GM23338 (cell line): ENCODE data around the gene ADSL. TPM values are rescaled to one million over a fixed set of nuclear protein-coding genes. Genes with fewer than 3 reads are reported as not detected.

Source experiments
- ATAC-seq: fragments of 200-7000 bp; cut with Tn5 transposase; 3 replicates; pipeline ENCODE4 v1.9.1; 2020
- DNase-seq: peaks from one replicate; pipeline ENCODE4 v3.0.0-alpha.2; 2015; ENCODE audit warnings: low spot score
- H2AFZ ChIP-seq: fragments of 200-600 bp; sonication (generic); 2 replicates; pipeline ENCODE4 v1.8.0; 2016; ENCODE audit warnings: antibody characterized with exemption, mild to moderate bottlenecking, moderate library complexity
- H3F3A ChIP-seq: fragments of 200-600 bp; sonication (generic); replicated peaks from 2 replicates; pipeline ENCODE4 v1.8.0; 2017; ENCODE audit warnings: antibody characterized with exemption, mixed run types, low read depth
- H3K27ac ChIP-seq: fragments of 200-600 bp; sonication (generic); 2 replicates; pipeline ENCODE4 v1.6.1; 2016; ENCODE audit warnings: low read depth
- H3K27me3 ChIP-seq: fragments of 200-600 bp; sonication (generic); 2 replicates; pipeline ENCODE4 v1.8.0; 2016; ENCODE audit warnings: mild to moderate bottlenecking, mixed run types, moderate library complexity; ENCODE audit not compliant: insufficient read depth
- H3K36me3 ChIP-seq: fragments of 200-600 bp; sonication (generic); 2 replicates; pipeline ENCODE4 v1.8.0; 2016; ENCODE audit warnings: mild to moderate bottlenecking; ENCODE audit not compliant: insufficient read depth
- H3K4me1 ChIP-seq: fragments of 200-600 bp; sonication (generic); 2 replicates; pipeline ENCODE4 v1.8.0; 2016; ENCODE audit warnings: mild to moderate bottlenecking, moderate library complexity; ENCODE audit not compliant: insufficient read depth
- H3K4me2 ChIP-seq: fragments of 200-600 bp; sonication (generic); 2 replicates; pipeline ENCODE4 v1.7.1; 2017; ENCODE audit warnings: mixed run types
- H3K4me3 ChIP-seq: fragments of 200-600 bp; sonication (generic); 2 replicates; pipeline ENCODE4 v1.6.1; 2016; ENCODE audit warnings: mixed run types
- H3K79me2 ChIP-seq: fragments of 200-600 bp; sonication (generic); replicated peaks from 2 replicates; pipeline ENCODE4 v1.8.0; 2017; ENCODE audit warnings: mild to moderate bottlenecking; ENCODE audit not compliant: insufficient read depth
- H3K9me2 ChIP-seq: fragments of 200-600 bp; sonication (generic); 2 replicates; pipeline ENCODE4 v1.8.0; 2017; ENCODE audit not compliant: insufficient read depth
- H4K20me1 ChIP-seq: fragments of 200-600 bp; sonication (generic); replicated peaks from 2 replicates; pipeline ENCODE4 v1.8.0; 2017; ENCODE audit warnings: mild to moderate bottlenecking; ENCODE audit not compliant: insufficient read depth
- H3K27ac Mint-ChIP-seq: 2 replicates; pipeline ENCODE4 v1.8.0; 2020; ENCODE audit warnings: inconsistent platforms, mild to moderate bottlenecking, moderate library complexity, mixed read lengths
- H3K27me3 Mint-ChIP-seq: 3 replicates; pipeline ENCODE4 v1.8.0; 2022; ENCODE audit warnings: low read depth, mild to moderate bottlenecking, moderate library complexity, mixed read lengths, inconsistent platforms; ENCODE audit not compliant: insufficient read depth, poor library complexity
- H3K36me3 Mint-ChIP-seq: 3 replicates; pipeline ENCODE4 v1.8.0; 2021; ENCODE audit warnings: low read depth, mild to moderate bottlenecking, inconsistent platforms, moderate library complexity, mixed read lengths
- H3K4me1 Mint-ChIP-seq: 3 replicates; pipeline ENCODE4 v1.8.0; 2020; ENCODE audit warnings: mild to moderate bottlenecking, inconsistent platforms, mixed read lengths
- H3K4me3 Mint-ChIP-seq: 3 replicates; pipeline ENCODE4 v1.8.0; 2021; ENCODE audit warnings: moderate library complexity, mild to moderate bottlenecking, inconsistent platforms, mixed read lengths
- H3K9me3 Mint-ChIP-seq: 3 replicates; pipeline ENCODE4 v1.8.0; 2020; ENCODE audit warnings: moderate library complexity, mild to moderate bottlenecking, inconsistent platforms, mixed read lengths
- CTCF ChIP-seq, 2 experiments: fragments of 200-600 bp in 1 of 2; sonication (generic) in 1 of 2; conservative IDR thresholded peaks; 2 replicates each; pipeline versions ENCODE4 v1.5.1 to v1.6.1; 2016 to 2017; ENCODE audit warnings: antibody characterized with exemption in 2 of 2, low read depth in 2 of 2, mild to moderate bottlenecking in 2 of 2, moderate library complexity in 1 of 2
- EZH2 ChIP-seq: fragments of 200-600 bp; sonication (generic); IDR thresholded peaks from one replicate; pipeline ENCODE4 v1.8.0; 2017; ENCODE audit warnings: antibody characterized with exemption, mild to moderate bottlenecking, low read depth; ENCODE audit not compliant: unreplicated experiment
- EZH2phosphoT487 ChIP-seq: fragments of 200-600 bp; sonication (generic); IDR thresholded peaks from one replicate; pipeline ENCODE4 v1.8.1; 2018; ENCODE audit warnings: antibody characterized with exemption; ENCODE audit not compliant: unreplicated experiment
- JUNB ChIP-seq: IDR thresholded peaks from one replicate; pipeline ENCODE4 v1.6.1; 2016; ENCODE audit warnings: antibody characterized with exemption; ENCODE audit not compliant: unreplicated experiment
- NANOG ChIP-seq: IDR thresholded peaks from 2 replicates; pipeline ENCODE4 v1.6.1; 2016; ENCODE audit warnings: antibody characterized with exemption, borderline replicate concordance
- POLR2AphosphoS5 ChIP-seq: IDR thresholded peaks from 2 replicates; pipeline ENCODE4 v1.6.1; 2016; ENCODE audit warnings: antibody characterized with exemption, low read depth
- REST ChIP-seq: IDR thresholded peaks from one replicate; pipeline ENCODE4 v1.6.1; 2018; ENCODE audit warnings: antibody characterized with exemption; ENCODE audit not compliant: unreplicated experiment
- STAT1 ChIP-seq: IDR thresholded peaks from one replicate; pipeline ENCODE4 v1.6.1; 2016; ENCODE audit warnings: antibody characterized with exemption; ENCODE audit not compliant: unreplicated experiment
- polyA plus RNA-seq: library from polyadenylated mRNA; unstranded; fragments of >200 nt; fragmentation: Nextera tagmentation; extraction: Ambion mirVana; gene quantifications from 2 replicates; pipeline ENCODE4 v1.2.1, GENCODE V29; 2016
- total RNA-seq: library from RNA; depleted of rRNA; stranded (reverse); fragments of >200 nt; shearing (Covaris generic); gene quantifications from 2 replicates; pipeline ENCODE4 v1.2.3, GENCODE V29; 2014
- TF ChIP-seq, protein P1 (sequence below): fragments of 250-450 bp; sonication (Bioruptor Pico); IDR thresholded peaks from 2 replicates; pipeline ENCODE4 v1.5.0; 2020; ENCODE audit warnings: mild to moderate bottlenecking, moderate library complexity

Gene ADSL
- total and polyA plus RNA-seq, 2 experiments from 2014 or later, result 120 to 232 TPM

DNA sequence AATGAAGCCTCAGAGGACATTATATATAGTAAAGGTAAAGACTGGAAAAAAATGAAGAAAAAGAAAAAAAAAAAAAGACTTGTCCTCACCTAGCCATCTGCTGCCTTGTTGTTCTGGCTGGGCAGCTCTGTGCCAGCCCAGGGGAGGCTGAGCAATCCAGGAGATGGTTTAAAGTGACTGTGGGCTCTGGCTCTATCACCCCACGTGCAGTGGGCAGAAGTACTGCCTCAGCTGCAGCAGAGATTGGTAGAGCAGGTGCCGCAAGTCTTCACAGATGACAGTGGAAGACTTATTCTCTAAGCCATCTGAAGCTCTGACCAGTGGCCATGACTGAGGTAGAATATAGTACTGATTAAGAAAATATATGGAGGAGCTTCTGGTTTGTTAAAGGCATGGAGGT lies 86.3 kb downstream of the ADSL start:
- ATAC-seq (no peak), DNase-seq (no peak)
- Histone ChIP-seq H3K36me3 (no peaks in the 10 kb centered on the region; the same call in 1 of the 2 replicates), H3K9me2 (no peaks in the 10 kb centered on the region), H3K27ac (no peak overlapping the region), H3F3A (0 out of 2 replicates have a peak, but pooled peaks cover 3% of the 10 kb centered on the region), H3K79me2 (0 out of 2 replicates have a peak, but pooled peaks cover 3% of the 10 kb centered on the region), H2AFZ (no peak overlapping the region), H3K4me1 (no peaks in the 10 kb centered on the region), H3K27me3 (no peaks in the 10 kb centered on the region), H3K4me3 (no peak overlapping the region), H3K4me2 (no peak overlapping the region), H4K20me1 (no peaks in the 10 kb centered on the region)
- H3K27me3 Mint-ChIP-seq, result peaks cover 3% of the 10 kb centered on the region
- peaks cover 8% of the 10 kb centered on the region; the same call in 2 of the 3 replicates for H3K4me1 Mint-ChIP-seq
- no peak overlapping the region for H3K27ac Mint-ChIP-seq
- no peaks in the 10 kb centered on the region for H3K9me3 Mint-ChIP-seq
- TF ChIP-seq STAT1, result no peak
- TF ChIP-seq POLR2AphosphoS5, result no peak
- no peak for TF ChIP-seq REST
- H3K4me3 Mint-ChIP-seq, result no peak overlapping the region
- H3K36me3 Mint-ChIP-seq, result peaks cover 16% of the 10 kb centered on the region; the same call in 2 of the 3 replicates

GRCh38 chr22:40433416-40434090 lies 87.3 kb downstream of the ADSL start:
- Histone ChIP-seq H3K4me1 (no peaks in the 10 kb centered on the region), H3K4me3 (no peak overlapping the region), H3K79me2 (0 out of 2 replicates have a peak, but pooled peaks cover 3% of the 10 kb centered on the region), H2AFZ (no peak overlapping the region), H3K36me3 (no peaks in the 10 kb centered on the region; the same call in 1 of the 2 replicates), H3K27ac (no peak overlapping the region), H3K9me2 (no peaks in the 10 kb centered on the region), H4K20me1 (no peaks in the 10 kb centered on the region), H3K27me3 (no peaks in the 10 kb centered on the region), H3K4me2 (no peak overlapping the region), H3F3A (0 out of 2 replicates have a peak, but pooled peaks cover 3% of the 10 kb centered on the region)
- ATAC-seq (no peak), DNase-seq (no peak)
- Mint-ChIP-seq H3K4me3 (no peak overlapping the region), H3K4me1 (peaks cover 10% of the 10 kb centered on the region; the same call in 2 of the 3 replicates), H3K27ac (no peak overlapping the region), H3K9me3 (no peaks in the 10 kb centered on the region), H3K27me3 (peaks cover 3% of the 10 kb centered on the region), H3K36me3 (peaks cover 16% of the 10 kb centered on the region; the same call in 2 of the 3 replicates)
- TF ChIP-seq EZH2phosphoT487, result no peak
- TF ChIP-seq NANOG, result no peak
- TF ChIP-seq CTCF (conservative IDR thresholded peaks at IDR 0.05; ENCODE audit: low read depth in 2 of 2), result no peak
- no peak for TF ChIP-seq JUNB
- TF ChIP-seq, protein P1, sequence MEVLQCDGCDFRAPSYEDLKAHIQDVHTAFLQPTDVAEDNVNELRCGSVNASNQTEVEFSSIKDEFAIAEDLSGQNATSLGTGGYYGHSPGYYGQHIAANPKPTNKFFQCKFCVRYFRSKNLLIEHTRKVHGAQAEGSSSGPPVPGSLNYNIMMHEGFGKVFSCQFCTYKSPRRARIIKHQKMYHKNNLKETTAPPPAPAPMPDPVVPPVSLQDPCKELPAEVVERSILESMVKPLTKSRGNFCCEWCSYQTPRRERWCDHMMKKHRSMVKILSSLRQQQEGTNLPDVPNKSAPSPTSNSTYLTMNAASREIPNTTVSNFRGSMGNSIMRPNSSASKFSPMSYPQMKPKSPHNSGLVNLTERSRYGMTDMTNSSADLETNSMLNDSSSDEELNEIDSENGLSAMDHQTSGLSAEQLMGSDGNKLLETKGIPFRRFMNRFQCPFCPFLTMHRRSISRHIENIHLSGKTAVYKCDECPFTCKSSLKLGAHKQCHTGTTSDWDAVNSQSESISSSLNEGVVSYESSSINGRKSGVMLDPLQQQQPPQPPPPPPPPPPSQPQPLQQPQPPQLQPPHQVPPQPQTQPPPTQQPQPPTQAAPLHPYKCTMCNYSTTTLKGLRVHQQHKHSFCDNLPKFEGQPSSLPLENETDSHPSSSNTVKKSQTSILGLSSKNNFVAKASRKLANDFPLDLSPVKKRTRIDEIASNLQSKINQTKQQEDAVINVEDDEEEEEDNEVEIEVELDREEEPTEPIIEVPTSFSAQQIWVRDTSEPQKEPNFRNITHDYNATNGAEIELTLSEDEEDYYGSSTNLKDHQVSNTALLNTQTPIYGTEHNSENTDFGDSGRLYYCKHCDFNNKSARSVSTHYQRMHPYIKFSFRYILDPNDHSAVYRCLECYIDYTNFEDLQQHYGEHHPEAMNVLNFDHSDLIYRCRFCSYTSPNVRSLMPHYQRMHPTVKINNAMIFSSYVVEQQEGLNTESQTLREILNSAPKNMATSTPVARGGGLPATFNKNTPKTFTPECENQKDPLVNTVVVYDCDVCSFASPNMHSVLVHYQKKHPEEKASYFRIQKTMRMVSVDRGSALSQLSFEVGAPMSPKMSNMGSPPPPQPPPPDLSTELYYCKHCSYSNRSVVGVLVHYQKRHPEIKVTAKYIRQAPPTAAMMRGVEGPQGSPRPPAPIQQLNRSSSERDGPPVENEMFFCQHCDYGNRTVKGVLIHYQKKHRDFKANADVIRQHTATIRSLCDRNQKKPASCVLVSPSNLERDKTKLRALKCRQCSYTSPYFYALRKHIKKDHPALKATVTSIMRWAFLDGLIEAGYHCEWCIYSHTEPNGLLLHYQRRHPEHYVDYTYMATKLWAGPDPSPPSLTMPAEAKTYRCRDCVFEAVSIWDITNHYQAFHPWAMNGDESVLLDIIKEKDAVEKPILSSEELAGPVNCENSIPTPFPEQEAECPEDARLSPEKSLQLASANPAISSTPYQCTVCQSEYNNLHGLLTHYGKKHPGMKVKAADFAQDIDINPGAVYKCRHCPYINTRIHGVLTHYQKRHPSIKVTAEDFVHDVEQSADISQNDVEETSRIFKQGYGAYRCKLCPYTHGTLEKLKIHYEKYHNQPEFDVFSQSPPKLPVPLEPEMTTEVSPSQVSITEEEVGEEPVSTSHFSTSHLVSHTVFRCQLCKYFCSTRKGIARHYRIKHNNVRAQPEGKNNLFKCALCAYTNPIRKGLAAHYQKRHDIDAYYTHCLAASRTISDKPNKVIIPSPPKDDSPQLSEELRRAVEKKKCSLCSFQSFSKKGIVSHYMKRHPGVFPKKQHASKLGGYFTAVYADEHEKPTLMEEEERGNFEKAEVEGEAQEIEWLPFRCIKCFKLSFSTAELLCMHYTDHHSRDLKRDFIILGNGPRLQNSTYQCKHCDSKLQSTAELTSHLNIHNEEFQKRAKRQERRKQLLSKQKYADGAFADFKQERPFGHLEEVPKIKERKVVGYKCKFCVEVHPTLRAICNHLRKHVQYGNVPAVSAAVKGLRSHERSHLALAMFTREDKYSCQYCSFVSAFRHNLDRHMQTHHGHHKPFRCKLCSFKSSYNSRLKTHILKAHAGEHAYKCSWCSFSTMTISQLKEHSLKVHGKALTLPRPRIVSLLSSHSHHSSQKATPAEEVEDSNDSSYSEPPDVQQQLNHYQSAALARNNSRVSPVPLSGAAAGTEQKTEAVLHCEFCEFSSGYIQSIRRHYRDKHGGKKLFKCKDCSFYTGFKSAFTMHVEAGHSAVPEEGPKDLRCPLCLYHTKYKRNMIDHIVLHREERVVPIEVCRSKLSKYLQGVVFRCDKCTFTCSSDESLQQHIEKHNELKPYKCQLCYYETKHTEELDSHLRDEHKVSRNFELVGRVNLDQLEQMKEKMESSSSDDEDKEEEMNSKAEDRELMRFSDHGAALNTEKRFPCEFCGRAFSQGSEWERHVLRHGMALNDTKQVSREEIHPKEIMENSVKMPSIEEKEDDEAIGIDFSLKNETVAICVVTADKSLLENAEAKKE (CRISPR knock-in tag), result no peak
- no peak for TF ChIP-seq POLR2AphosphoS5
- no peak for TF ChIP-seq EZH2
